ENCODE measurements around the gene BMPR1A. TPM values are rescaled to one million over a fixed set of nuclear protein-coding genes. Genes with fewer than 3 reads are reported as not detected.

The BMPR1A gene
- polyA plus RNA-seq, 1 donor (not counting 4 experiments of a cell fraction or from before 2014, with no cell fraction given) = 22.2 TPM

DNA sequence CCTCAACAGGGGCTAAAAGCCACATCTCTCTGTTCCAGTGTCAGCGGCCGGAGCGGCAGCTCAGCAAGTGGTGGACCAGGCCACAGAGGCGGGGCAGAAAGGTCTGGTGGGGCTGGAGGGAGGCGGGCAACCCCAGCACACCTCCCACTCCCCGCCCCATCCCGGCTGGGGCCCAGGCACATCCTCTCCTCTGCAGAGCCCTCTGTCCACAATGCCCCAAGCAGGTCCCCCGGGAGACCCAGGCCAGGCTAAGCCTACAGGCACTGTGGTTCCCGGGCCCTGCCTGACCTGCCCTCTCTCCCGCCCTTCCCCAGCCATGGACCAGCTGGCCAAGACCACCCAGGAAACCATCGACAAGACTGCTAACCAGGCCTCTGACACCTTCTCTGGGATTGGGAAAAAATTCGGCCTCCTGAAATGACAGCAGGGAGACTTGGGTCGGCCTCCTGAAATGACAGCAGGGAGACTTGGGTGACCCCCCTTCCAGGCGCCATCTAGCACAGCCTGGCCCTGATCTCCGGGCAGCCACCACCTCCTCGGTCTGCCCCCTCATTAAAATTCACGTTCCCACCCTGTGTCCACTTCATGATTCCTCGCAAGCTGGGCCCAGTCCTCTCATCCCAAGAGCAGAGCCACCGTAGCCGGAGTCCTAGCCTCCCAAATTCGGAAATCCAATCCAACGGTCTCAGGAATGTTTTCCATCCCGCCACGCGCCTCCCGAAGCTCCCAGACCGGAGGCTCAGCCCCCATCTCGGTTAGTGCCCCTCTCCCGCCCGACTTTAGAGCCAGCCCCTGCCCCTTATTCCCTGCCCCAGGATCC, 214.0 kb downstream of the BMPR1A start:
- H3K9me3 ChIP-seq (ENCODE audit: control insufficient read depth, low read depth, low read length) = no peaks in the 10 kb centered on the region
- no peak overlapping the region for H2AFZ ChIP-seq (ENCODE audit: control insufficient read depth, low read length)
- H3K4me2 ChIP-seq (ENCODE audit: control insufficient read depth, extremely low read depth, insufficient read depth, low read depth, low read length) = peak overlapping the region; percentile 98
- peak; percentile 63 for FAIRE-seq
- H3K27ac ChIP-seq (ENCODE audit: control insufficient read depth, insufficient read depth, low read length) = peak overlapping the region; percentile 100
- H3K79me2 ChIP-seq (ENCODE audit: control insufficient read depth, insufficient read depth, low read length) = peaks cover 26% of the 10 kb centered on the region
- TF ChIP-seq CTCF (optimal IDR thresholded peaks at IDR 0.05 in 1 of 3, IDR thresholded peaks at IDR 0.05 in 1 of 3, conservative IDR thresholded peaks at IDR 0.05 in 1 of 3; ENCODE audit: extremely low read depth in 1 of 3, insufficient read depth in 2 of 3, low read length in 3 of 3) (no peak), EZH2 (IDR thresholded peaks at IDR 0.05; ENCODE audit: low read length) (no peak)
- no peaks in the 10 kb centered on the region for H4K20me1 ChIP-seq (ENCODE audit: control insufficient read depth, extremely low read depth, insufficient read depth, low read length)
- peaks cover 75% of the 10 kb centered on the region for H3K4me1 ChIP-seq (ENCODE audit: control insufficient read depth, extremely low read depth, insufficient read depth, low read length)
- H3K4me3 ChIP-seq (ENCODE audit: control insufficient read depth in 2 of 3, extremely low read depth in 1 of 3, insufficient read depth in 2 of 3, low read depth in 1 of 3, low read length in 3 of 3) = peak overlapping the region; percentile 61 to 95 (median 82)
- dilution Hi-C loops (cut with MboI; ENCODE audit: extremely low pct_ligation_motif_present, low sequenced_read_pairs) = no loop called here
- peak overlapping the region; percentile 99 for H3K9ac ChIP-seq (ENCODE audit: control insufficient read depth, extremely low read depth, insufficient read depth, low read length)
- peaks cover 2 to 6% of the 10 kb centered on the region in 2 experiments for H3K36me3 ChIP-seq (ENCODE audit: control insufficient read depth in 2 of 2, extremely low read depth in 1 of 2, insufficient read depth in 2 of 2, low read length in 2 of 2)
- no peak for DNase-seq (ENCODE audit: low read depth, low spot score)
- no peaks in the 10 kb centered on the region for H3K27me3 ChIP-seq (ENCODE audit: control insufficient read depth, extremely low read depth, insufficient read depth, low read length)
- H3K9me1 ChIP-seq (ENCODE audit: control insufficient read depth, extremely low read depth, insufficient read depth, low read length) = no peaks in the 10 kb centered on the region

DNA sequence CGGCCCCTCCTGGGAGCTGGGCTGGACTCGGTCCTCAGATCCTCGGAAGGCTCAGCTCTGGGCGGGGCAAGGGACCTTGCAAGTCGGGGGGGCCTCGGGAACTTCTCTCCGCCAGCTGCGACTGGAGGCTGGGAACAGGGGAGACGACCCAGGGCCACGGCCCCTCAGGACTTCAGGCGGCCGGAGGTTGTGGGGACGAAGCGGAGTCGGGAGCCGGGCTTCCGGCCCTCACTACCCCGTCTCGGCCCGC, 214.5 kb downstream of the BMPR1A start:
- DNase-seq (ENCODE audit: low read depth, low spot score) (no peak), FAIRE-seq (no peak)
- Histone ChIP-seq H3K27me3 (ENCODE audit: control insufficient read depth, extremely low read depth, insufficient read depth, low read length) (no peaks in the 10 kb centered on the region), H3K9ac (ENCODE audit: control insufficient read depth, extremely low read depth, insufficient read depth, low read length) (peak overlapping the region; percentile 99), H2AFZ (ENCODE audit: control insufficient read depth, low read length) (no peak overlapping the region), H4K20me1 (ENCODE audit: control insufficient read depth, extremely low read depth, insufficient read depth, low read length) (no peaks in the 10 kb centered on the region), H3K4me2 (ENCODE audit: control insufficient read depth, extremely low read depth, insufficient read depth, low read depth, low read length) (peak overlapping the region; percentile 98), H3K27ac (ENCODE audit: control insufficient read depth, insufficient read depth, low read length) (peak overlapping the region; percentile 100), H3K9me1 (ENCODE audit: control insufficient read depth, extremely low read depth, insufficient read depth, low read length) (no peaks in the 10 kb centered on the region), H3K4me1 (ENCODE audit: control insufficient read depth, extremely low read depth, insufficient read depth, low read length) (peaks cover 71% of the 10 kb centered on the region), H3K79me2 (ENCODE audit: control insufficient read depth, insufficient read depth, low read length) (peaks cover 22% of the 10 kb centered on the region), H3K9me3 (ENCODE audit: control insufficient read depth, low read depth, low read length) (no peaks in the 10 kb centered on the region), H3K36me3 (ENCODE audit: control insufficient read depth in 2 of 2, extremely low read depth in 1 of 2, insufficient read depth in 2 of 2, low read length in 2 of 2) (peaks cover 0 to 1% of the 10 kb centered on the region in 2 experiments), H3K4me3 (ENCODE audit: control insufficient read depth in 2 of 3, extremely low read depth in 1 of 3, insufficient read depth in 2 of 3, low read depth in 1 of 3, low read length in 3 of 3) (peak overlapping the region; percentile 61 to 95 (median 82))
- TF ChIP-seq EZH2 (IDR thresholded peaks at IDR 0.05; ENCODE audit: low read length) (no peak), CTCF (optimal IDR thresholded peaks at IDR 0.05 in 1 of 3, IDR thresholded peaks at IDR 0.05 in 1 of 3, conservative IDR thresholded peaks at IDR 0.05 in 1 of 3; ENCODE audit: extremely low read depth in 1 of 3, insufficient read depth in 2 of 3, low read length in 3 of 3) (no peak)
- dilution Hi-C loops (cut with MboI; ENCODE audit: extremely low pct_ligation_motif_present, low sequenced_read_pairs) = no loop called here
